ENCODE data around the gene FMN1.

FMN1 gene

DNA sequence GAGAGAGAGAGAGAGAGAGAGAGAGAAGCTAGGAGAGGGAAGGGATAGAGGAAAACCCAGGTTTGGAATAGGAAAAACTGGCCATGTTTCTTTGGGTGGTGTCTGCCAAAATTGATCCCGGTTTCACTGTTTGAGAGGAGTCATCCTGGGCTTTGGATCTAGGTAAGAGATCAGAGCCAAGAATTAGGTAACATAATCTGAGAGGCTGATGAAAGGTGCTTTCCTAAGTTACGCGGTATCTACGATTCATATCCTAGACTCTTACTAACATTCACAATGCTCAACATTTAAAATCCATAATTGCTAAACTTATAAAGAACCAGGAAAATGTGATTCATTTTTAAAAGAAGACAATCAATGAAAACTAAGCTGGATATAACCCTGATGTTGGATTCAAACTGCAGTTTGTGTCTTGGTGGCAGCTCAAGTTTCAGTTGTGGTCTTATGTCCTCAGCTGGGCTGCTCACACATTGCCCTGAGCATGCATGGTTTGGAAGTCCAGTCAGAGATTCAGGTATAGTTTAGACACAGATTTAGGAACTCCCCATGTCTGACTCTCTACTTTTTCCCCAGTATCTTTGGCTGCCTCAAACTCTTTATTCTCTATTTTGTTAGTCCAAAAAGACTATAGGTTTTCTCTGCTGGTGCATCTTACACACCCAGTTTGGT, 42.5 kb upstream of the FMN1 start:
- Histone ChIP-seq H3K4me3 (ENCODE audit: control insufficient read depth in 1 of 7, extremely low read depth in 1 of 7, insufficient read depth in 4 of 7, low read depth in 2 of 7, low read length in 6 of 7) (no peak overlapping the region), H3K4me1 (ENCODE audit: control extremely low read depth in 1 of 4, control insufficient read depth in 4 of 4, insufficient read depth in 4 of 4, low read length in 3 of 4) (no peaks in the 10 kb centered on the region), H3K27ac (ENCODE audit: insufficient read depth in 1 of 2, low read depth in 1 of 2, low read length in 2 of 2, poor library complexity in 1 of 2, severe bottlenecking in 2 of 2) (no peak overlapping the region), H3K36me3 (ENCODE audit: control insufficient read depth in 4 of 4, insufficient read depth in 4 of 4, low read length in 3 of 4) (no peaks in the 10 kb centered on the region), H3K27me3 (replicated peaks in 2 of 5; ENCODE audit: control insufficient read depth in 4 of 5, insufficient read depth in 5 of 5, low read length in 4 of 5) (peaks cover 0 to 13% (median 0%) of the 10 kb centered on the region in 5 experiments), H3K9me3 (ENCODE audit: control extremely low read depth in 1 of 5, control insufficient read depth in 4 of 5, insufficient read depth in 2 of 5, low read depth in 1 of 5, low read length in 4 of 5) (no peaks in the 10 kb centered on the region)
- ChIA-PET POLR2A (interaction anchor here (0.6 kb wide), 1 partner anchor 269 kb away, joined by 4 read pairs; no protein-coding TSS in a partner anchor), CTCF (interaction anchor here (1.0 to 2.4 kb wide), 9 partner anchors 9 to 498 kb away, joined by 3 to 6 read pairs (median 4); no protein-coding TSS in a partner anchor)
- DNase-seq = no peak
- WGBS (ENCODE audit: insufficient coverage) = 86% methylated on average over 1 of the region's 4 CpGs

DNA sequence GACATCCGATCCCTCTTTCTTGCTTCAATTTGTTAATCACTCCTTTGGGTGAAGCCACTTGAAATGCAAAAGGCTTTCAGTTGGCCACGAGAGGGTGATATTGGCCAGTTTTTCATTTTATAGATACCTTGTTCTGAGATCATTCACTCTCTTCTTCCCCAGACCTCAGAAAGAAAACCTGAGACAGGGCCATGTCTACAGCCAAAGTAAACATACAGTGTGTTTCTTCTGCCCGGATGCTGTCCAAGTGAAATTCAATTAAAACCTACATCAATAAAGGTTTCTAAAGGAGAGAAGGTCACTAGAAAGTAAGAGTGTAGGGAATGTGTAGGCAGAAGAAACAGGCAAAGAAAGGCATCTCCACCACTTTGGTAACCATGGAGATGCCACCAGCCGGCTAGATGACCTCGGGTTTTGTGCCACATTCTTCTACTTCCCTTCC, 39.5 kb upstream of the FMN1 start:
- CTCF ChIA-PET = no interaction called here
- WGBS (ENCODE audit: insufficient coverage) = 74% methylated on average over 3 of the region's 5 CpGs
- POLR2A ChIA-PET = no interaction called here
- DNase-seq = peak; percentile 36 to 57 (median 43)
- Histone ChIP-seq H3K4me1 (ENCODE audit: control extremely low read depth in 1 of 4, control insufficient read depth in 4 of 4, insufficient read depth in 4 of 4, low read length in 3 of 4) (no peaks in the 10 kb centered on the region), H3K36me3 (ENCODE audit: control insufficient read depth in 4 of 4, insufficient read depth in 4 of 4, low read length in 3 of 4) (no peaks in the 10 kb centered on the region), H3K4me3 (ENCODE audit: control insufficient read depth in 1 of 7, extremely low read depth in 1 of 7, insufficient read depth in 4 of 7, low read depth in 2 of 7, low read length in 6 of 7) (no peak overlapping the region), H3K27me3 (replicated peaks in 2 of 5; ENCODE audit: control insufficient read depth in 4 of 5, insufficient read depth in 5 of 5, low read length in 4 of 5) (peaks cover 0 to 13% (median 0%) of the 10 kb centered on the region in 5 experiments), H3K9me3 (ENCODE audit: control extremely low read depth in 1 of 5, control insufficient read depth in 4 of 5, insufficient read depth in 2 of 5, low read depth in 1 of 5, low read length in 4 of 5) (no peaks in the 10 kb centered on the region), H3K27ac (ENCODE audit: insufficient read depth in 1 of 2, low read depth in 1 of 2, low read length in 2 of 2, poor library complexity in 1 of 2, severe bottlenecking in 2 of 2) (no peak overlapping the region)

DNA sequence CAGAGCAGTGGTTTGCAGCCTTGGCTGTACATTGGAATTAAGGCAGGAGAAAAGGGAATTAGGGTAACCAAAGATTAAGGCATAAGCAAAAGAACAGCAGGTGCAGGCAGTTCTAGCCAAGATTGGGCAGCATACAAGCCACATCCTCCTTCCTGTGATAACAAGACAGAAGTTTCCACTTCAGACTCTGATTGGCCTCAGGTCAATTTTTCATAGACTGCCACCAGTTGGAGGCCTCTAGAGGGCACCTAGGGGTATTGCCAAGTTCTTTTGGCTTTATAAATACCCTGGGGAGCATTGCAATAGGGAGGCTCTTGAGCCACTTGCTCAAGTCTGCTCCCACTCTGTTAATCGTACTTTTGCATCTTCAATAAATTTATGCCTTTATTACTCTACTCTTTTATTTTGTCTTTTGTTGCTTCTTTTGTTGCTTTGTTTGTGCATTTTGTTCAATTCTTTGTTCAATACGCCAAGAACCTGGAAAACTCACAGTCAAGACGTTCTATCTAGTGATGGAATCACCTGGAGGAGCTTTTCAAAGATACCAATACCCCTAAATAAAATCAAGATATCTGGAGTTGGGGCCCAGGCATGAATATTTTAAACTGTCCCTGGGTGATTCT, 32.2 kb upstream of the FMN1 start:
- H3K9me3 ChIP-seq (ENCODE audit: control extremely low read depth in 1 of 5, control insufficient read depth in 4 of 5, insufficient read depth in 2 of 5, low read depth in 1 of 5, low read length in 4 of 5) = no peaks in the 10 kb centered on the region
- no peaks in the 10 kb centered on the region for H3K27me3 ChIP-seq (replicated peaks in 2 of 5; ENCODE audit: control insufficient read depth in 4 of 5, insufficient read depth in 5 of 5, low read length in 4 of 5)
- peaks cover 0 to 12% (median 7%) of the 10 kb centered on the region in 4 experiments for H3K4me1 ChIP-seq (ENCODE audit: control extremely low read depth in 1 of 4, control insufficient read depth in 4 of 4, insufficient read depth in 4 of 4, low read length in 3 of 4)
- no peak overlapping the region for H3K27ac ChIP-seq (ENCODE audit: insufficient read depth in 1 of 2, low read depth in 1 of 2, low read length in 2 of 2, poor library complexity in 1 of 2, severe bottlenecking in 2 of 2)
- ChIA-PET POLR2A (no interaction called here), CTCF (interaction anchor here (1.2 kb wide), 1 partner anchor 10 kb away, joined by 4 read pairs; no protein-coding TSS in a partner anchor)
- WGBS (ENCODE audit: insufficient coverage) = 92% methylated on average over 2 of the region's 3 CpGs
- no peak overlapping the region for H3K4me3 ChIP-seq (ENCODE audit: control insufficient read depth in 1 of 7, extremely low read depth in 1 of 7, insufficient read depth in 4 of 7, low read depth in 2 of 7, low read length in 6 of 7)
- DNase-seq = peak; percentile 92 to 96 (median 94)
- H3K36me3 ChIP-seq (ENCODE audit: control insufficient read depth in 4 of 4, insufficient read depth in 4 of 4, low read length in 3 of 4) = no peaks in the 10 kb centered on the region

DNA sequence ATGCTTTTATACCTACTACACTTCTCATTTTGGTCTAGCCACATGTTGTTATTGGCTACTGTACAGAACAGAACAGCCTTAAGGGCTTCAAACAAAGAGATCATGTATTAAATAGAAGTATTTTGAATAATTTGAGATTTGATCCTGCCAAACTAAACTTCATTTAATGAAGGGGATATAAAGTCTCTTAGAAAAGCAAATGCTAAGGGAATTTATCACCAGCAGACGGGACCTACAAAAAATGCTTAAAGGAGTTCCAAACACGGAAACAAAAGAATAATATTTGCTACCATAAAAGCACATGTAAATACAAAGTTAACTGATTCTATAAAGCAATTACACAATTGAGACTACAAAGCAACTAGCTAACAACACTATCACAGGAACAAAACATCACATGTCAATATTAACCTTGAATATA, 23.6 kb upstream of the FMN1 start:
- Histone ChIP-seq H3K4me3 (ENCODE audit: control insufficient read depth in 1 of 7, extremely low read depth in 1 of 7, insufficient read depth in 4 of 7, low read depth in 2 of 7, low read length in 6 of 7) (no peak overlapping the region), H3K27me3 (replicated peaks in 2 of 5; ENCODE audit: control insufficient read depth in 4 of 5, insufficient read depth in 5 of 5, low read length in 4 of 5) (no peaks in the 10 kb centered on the region), H3K4me1 (ENCODE audit: control extremely low read depth in 1 of 4, control insufficient read depth in 4 of 4, insufficient read depth in 4 of 4, low read length in 3 of 4) (no peaks in the 10 kb centered on the region), H3K27ac (ENCODE audit: insufficient read depth in 1 of 2, low read depth in 1 of 2, low read length in 2 of 2, poor library complexity in 1 of 2, severe bottlenecking in 2 of 2) (no peak overlapping the region), H3K9me3 (ENCODE audit: control extremely low read depth in 1 of 5, control insufficient read depth in 4 of 5, insufficient read depth in 2 of 5, low read depth in 1 of 5, low read length in 4 of 5) (no peaks in the 10 kb centered on the region), H3K36me3 (ENCODE audit: control insufficient read depth in 4 of 4, insufficient read depth in 4 of 4, low read length in 3 of 4) (no peaks in the 10 kb centered on the region)
- POLR2A ChIA-PET = interaction anchor here (0.7 kb wide), 1 partner anchor 33 kb away, joined by 6 read pairs; no protein-coding TSS in a partner anchor
- CTCF ChIA-PET = interaction anchor here (1.0 kb wide), 1 partner anchor 149 kb away, joined by 3 read pairs; no protein-coding TSS in a partner anchor
- 100% methylated on average over 2 of the region's 2 CpGs for WGBS (ENCODE audit: insufficient coverage)
- DNase-seq = no peak

DNA sequence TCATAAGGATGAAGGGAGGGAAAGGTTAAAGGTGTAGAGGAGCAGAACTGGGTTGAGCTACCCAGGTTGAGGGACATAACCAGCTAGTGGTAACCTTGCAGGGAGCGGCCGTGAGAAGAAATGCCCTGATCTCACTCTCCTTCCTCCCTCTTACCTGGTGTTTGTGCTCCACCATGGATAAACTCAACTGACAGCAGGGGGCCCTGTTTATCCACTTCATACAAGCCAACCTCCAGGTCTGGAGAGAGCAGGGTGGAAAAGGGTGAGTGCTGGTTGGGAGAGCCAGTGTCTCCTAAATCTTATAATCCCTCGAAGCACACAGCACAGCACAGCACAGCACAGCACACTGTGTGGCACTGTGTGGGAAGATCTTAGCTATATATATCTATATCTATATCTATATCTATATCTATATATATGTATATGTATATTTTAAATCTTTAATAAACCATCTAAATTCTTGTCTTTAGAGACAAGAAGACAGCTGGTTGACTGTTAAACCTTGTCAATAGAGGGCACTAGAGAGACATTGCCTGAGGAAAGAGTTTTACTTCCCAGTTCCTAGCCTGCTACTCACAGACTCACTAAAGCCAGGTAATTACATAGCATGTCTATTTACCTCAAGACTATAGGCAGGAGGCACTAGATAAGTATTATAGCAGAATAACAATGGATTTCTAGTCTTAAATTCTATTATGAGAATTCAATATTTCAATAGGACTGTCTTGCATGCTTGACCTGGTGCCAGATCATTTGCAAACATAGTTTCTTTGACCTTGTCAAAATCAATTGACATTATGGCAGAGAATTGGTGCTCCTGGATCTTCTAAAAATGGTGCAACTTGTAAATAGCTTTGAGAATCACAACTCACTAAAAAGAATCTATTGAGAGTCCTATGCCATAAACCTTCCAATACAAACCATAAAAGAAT, 21.7 kb upstream of the FMN1 start:
- WGBS (ENCODE audit: insufficient coverage) = 100% methylated on average over 2 of the region's 3 CpGs
- POLR2A ChIA-PET = no interaction called here
- CTCF ChIA-PET = interaction anchor here (0.9 to 2.8 kb wide), 11 partner anchors 9 to 127 kb away, joined by 3 to 16 read pairs (median 4); partner anchors contain the start of gene FMN1
- H3K27ac ChIP-seq (ENCODE audit: insufficient read depth in 1 of 2, low read depth in 1 of 2, low read length in 2 of 2, poor library complexity in 1 of 2, severe bottlenecking in 2 of 2) = no peak overlapping the region
- H3K4me3 ChIP-seq (ENCODE audit: control insufficient read depth in 1 of 7, extremely low read depth in 1 of 7, insufficient read depth in 4 of 7, low read depth in 2 of 7, low read length in 6 of 7) = no peak overlapping the region
- no peaks in the 10 kb centered on the region for H3K9me3 ChIP-seq (ENCODE audit: control extremely low read depth in 1 of 5, control insufficient read depth in 4 of 5, insufficient read depth in 2 of 5, low read depth in 1 of 5, low read length in 4 of 5)
- peak in 2 of 3 donors; percentile 50 to 64 for DNase-seq
- no peaks in the 10 kb centered on the region for H3K36me3 ChIP-seq (ENCODE audit: control insufficient read depth in 4 of 4, insufficient read depth in 4 of 4, low read length in 3 of 4)
- H3K4me1 ChIP-seq (ENCODE audit: control extremely low read depth in 1 of 4, control insufficient read depth in 4 of 4, insufficient read depth in 4 of 4, low read length in 3 of 4) = no peaks in the 10 kb centered on the region
- H3K27me3 ChIP-seq (replicated peaks in 2 of 5; ENCODE audit: control insufficient read depth in 4 of 5, insufficient read depth in 5 of 5, low read length in 4 of 5) = no peaks in the 10 kb centered on the region

DNA sequence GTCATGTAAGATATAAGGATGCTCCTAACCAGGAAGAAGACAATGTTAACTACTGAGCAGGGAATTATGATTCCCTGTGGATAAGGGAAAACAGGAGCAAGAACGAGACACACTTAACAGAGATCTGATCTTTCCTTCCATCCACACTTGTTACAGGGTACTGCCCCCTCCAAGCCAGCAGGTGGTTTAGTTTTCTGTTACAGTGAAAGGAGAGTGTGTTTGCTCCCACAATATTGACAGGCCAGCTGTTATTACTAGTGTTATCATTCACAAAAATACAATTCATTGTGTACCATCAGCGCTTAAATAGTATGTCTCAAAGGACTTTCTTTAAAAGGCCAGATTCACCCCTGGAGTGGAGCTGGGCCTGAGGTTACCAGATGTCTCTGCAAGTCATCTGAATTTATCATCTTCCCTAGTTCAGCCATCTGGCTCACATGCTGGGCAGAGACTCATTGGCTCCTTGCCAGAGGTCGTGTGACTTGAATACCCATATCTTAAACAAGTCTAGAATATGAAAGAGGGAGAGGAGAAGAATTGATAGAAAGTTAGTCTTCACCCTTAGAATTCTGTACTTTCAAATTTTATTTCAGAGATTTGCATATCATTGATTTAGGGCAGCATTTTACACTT, 16.8 kb upstream of the FMN1 start:
- CTCF ChIA-PET = interaction anchor here (1.4 kb wide), 1 partner anchor 79 kb away, joined by 3 read pairs; no protein-coding TSS in a partner anchor
- Histone ChIP-seq H3K36me3 (ENCODE audit: control insufficient read depth in 4 of 4, insufficient read depth in 4 of 4, low read length in 3 of 4) (no peaks in the 10 kb centered on the region), H3K9me3 (ENCODE audit: control extremely low read depth in 1 of 5, control insufficient read depth in 4 of 5, insufficient read depth in 2 of 5, low read depth in 1 of 5, low read length in 4 of 5) (peaks cover 0 to 6% (median 0%) of the 10 kb centered on the region in 5 experiments), H3K4me1 (ENCODE audit: control extremely low read depth in 1 of 4, control insufficient read depth in 4 of 4, insufficient read depth in 4 of 4, low read length in 3 of 4) (no peaks in the 10 kb centered on the region), H3K27ac (ENCODE audit: insufficient read depth in 1 of 2, low read depth in 1 of 2, low read length in 2 of 2, poor library complexity in 1 of 2, severe bottlenecking in 2 of 2) (no peak overlapping the region), H3K4me3 (ENCODE audit: control insufficient read depth in 1 of 7, extremely low read depth in 1 of 7, insufficient read depth in 4 of 7, low read depth in 2 of 7, low read length in 6 of 7) (no peak overlapping the region), H3K27me3 (replicated peaks in 2 of 5; ENCODE audit: control insufficient read depth in 4 of 5, insufficient read depth in 5 of 5, low read length in 4 of 5) (no peaks in the 10 kb centered on the region)
- WGBS (ENCODE audit: insufficient coverage) = 90% methylated on average over 1 of the region's 3 CpGs
- peak in 2 of 3 donors; percentile 81 to 83 for DNase-seq
- POLR2A ChIA-PET = no interaction called here
